T-helper 1 cell (primary cell): Measurements from ENCODE around the gene MEGF11.

Source experiments
- DNase-seq, 5 donors: peaks; one replicate each; pipeline ENCODE4 v3.0.0-alpha.2; 2012 to 2020

Gene MEGF11

DNA sequence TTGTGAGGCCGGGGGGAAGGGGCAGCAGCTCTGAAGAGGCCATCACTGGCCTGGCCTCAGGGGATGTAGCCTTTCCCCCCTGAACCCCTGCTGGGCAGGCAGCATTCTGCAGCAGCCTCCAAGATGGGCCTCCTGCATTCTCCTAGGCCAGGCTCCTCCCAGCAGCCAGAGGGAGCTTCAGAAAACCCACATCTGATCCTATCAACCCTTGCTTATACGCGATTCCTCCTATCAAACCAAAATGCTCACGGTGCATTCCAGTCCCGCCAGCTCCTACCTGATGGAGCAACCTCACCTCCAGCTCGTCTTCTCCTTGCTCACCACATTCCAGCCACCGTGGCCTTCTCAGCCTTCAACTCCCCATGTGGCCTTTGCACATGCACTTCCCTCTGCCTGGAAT is 85.7 kb downstream of the MEGF11 start:
- DNase-seq: no peak

DNA sequence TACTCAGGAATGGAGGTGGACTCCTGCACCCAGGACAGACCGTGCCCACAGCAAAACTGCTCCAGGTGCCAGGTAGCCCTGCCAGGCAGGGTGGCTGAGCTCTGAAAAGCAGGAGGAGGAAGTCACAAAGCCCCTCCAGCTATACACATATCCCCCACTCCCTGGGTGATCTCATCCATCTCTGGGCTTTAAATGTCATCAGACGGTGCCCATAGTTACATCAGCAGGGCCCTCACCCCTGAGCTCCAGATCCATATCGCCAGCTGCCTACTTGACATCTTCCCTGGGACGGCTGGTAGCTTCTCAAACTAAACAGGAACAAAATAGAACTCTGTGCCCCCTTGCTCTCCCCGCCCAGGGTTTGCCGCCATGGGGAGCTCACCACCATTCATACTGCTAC is 87.7 kb downstream of the MEGF11 start:
- DNase-seq: no peak

DNA sequence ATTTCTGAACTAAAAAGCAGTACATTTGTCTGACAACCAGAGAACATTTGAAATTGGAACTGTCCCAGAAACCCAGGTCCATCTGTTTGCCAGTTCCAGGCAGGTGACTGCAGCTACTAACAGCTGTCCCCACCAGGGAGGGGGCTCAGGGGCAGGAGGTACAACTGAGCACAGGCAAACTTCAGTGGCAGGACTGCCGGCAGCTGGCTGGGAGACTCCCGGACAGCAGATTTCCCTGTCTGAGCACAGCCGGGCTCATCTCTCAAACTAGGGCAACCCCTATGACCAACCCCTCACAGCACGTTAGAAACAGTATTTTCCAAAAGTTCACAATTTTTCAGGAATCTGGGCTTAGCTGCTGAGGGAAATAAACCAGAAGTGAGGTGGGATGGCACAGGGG is 88.8 kb downstream of the MEGF11 start:
- DNase-seq: no peak

DNA sequence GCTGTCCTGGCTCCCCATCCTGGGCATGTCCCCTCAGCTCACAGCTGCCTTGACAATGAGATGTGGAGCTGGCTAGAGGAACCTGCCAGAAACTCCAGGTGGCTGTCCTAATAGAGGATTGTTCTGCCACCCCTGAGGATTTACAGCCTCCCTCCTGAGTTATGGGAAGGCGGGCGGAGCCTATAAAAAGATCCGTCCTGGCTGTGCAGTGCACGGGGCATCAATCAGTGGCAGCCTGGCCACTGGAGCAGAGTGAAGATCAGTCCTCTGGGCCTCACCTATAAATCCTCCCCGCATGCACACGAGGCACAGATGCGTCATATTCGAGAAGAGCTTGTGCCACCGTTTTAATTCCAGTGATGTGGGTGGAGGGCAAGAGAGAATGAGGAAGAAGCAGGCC is 90.0 kb downstream of the MEGF11 start:
- no peak for DNase-seq

DNA sequence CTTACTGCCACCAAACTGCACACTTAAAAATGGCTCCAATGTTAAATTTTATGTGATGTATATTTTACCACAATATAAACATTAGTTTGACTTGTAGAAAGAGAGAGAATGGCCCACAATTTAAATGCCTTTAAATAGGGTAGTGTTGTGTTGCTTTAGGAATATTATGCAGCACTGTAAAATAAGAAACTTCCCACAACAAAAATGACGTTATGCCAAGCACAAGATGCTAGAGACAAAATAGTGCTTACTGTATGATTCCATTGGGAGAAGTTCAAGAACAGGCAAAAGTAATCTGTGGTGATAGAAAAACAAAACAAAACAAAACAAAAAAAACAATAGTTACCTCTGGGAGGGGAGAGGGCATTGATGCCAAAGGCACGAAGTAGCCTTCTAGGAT is 91.3 kb downstream of the MEGF11 start:
- no peak for DNase-seq

DNA sequence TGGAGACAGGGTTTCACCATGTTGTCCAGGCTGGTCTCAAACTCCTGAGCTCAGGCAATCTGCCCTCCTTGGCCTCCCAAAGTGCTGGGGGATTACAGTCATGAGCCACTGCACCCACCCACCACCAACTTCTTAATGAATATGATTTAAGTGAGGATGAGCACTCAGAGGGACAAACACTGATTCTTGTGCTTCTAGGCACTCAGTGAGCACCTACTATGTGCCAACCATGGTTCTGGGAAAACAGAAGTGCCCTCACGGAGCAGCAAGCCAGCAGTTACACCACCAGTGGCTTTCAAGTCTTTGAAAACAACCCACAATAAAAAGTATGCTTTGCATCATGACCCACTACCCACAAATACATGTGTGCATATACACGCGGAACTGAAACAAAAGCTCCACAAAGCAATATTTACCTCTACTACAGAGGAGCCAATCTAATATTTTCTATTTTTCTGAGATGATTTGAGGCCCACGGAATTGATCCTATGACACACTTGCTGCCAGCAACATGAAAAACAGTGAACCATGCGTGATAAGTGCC is 91.9 kb downstream of the MEGF11 start:
- no peak for DNase-seq

DNA sequence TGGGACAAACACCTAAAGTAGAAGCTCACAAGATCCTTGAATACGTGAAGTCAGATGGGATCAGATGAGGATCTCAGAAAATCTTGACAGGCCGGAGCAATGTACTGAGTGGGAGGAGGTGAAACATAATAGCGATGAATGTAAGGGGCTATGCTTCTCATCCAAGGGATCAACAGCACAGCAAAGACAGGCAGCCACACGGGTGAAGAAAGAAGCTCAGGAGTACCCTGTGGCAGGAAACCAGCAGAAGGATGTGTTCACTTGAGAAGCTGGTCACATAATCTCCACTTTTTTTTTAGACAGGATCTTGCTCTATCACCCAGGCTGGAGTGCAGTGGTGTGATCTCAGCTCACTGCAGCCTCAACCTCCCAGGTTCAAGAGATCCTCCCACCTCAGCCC is 92.4 kb downstream of the MEGF11 start:
- no peak for DNase-seq

DNA sequence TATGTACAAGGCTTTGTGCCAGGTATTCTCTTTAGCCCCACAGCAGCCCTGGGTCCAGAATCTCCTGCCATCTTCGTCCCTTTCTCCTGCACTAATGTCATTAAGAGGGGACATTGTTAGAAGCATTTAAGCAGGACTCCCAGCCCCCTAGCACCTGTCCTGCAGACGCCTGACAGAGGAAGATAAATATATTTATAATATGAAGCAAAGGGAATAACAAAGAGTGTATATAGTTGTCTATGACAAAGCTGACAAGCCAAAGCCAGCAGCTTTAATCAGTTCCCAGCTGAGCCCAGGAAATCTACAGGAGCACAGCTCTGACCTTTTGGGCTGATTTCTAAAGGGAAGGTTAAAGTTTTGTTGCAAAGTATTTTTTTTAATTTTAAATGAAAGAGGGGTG is 96.0 kb downstream of the MEGF11 start:
- DNase-seq: no peak

DNA sequence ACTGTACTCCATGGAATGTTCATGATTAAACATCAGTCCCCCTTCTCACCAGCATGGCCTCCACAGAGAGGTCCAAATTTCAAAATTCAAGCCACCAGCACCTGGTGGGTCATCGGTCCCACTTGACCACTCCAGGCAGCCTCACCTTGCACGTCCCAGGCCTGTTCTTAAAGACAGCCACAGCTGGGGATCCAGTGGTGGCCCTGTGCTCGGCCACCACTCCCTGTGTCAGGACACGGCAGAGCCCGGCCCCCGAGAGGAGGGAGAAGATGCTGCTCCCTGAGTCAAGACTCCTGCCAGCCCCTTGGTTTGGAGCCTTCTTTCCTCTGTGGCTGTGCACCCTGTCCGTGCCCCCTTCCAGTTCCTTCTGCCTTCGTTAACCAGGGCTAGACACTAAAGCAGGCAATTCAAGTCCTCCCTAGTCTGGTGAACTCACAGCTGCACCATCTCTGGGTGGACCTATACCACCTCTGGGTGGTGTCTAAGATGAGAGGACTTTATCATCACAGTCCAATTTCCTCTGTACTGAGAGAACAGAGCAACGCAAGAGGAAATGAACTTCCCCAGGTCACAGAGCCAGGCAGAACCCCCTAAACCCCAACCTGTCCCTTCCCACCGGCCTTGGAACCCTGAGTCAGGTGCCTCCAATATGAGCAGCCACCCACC is 97.1 kb downstream of the MEGF11 start:
- no peak for DNase-seq

DNA sequence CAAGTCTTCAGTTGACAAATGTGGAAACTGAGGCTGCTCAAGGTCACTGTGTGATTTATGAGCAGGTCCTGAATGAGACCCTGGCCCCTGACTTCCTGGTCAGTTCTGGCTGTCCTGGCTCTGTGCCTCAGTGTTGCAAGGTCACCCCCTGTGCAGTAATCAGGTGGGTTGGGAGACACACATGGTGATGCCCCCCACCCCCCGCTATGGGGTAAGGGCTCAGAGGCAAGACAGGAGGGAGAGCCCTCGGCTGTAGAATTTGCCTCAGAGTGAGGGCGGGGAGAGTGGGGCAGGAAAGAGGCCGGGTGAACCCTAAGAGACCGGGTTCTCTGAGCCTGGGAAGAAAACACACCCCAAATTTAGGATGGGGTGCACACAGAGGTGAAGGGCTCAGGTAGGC is 98.5 kb downstream of the MEGF11 start:
- DNase-seq: no peak

DNA sequence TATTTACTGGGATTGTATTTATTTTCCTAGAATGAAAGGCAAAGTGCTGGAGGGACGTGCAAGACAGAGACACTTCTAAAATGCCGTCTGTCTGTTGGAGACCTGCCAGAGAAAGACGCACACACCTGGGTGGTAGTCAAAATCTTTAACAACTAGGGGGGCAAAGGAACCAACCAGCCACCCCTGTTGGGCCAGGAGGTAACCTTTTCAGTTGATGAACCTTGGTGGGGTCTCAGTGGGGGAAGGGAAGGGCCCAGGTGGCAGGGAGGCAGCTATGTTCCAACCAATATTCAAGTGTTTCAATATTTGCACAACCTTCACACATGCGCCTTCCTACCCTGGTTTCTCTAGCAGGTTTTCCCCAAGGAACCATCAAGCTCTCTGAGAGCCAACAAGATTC is 99.0 kb downstream of the MEGF11 start:
- DNase-seq: no peak

DNA sequence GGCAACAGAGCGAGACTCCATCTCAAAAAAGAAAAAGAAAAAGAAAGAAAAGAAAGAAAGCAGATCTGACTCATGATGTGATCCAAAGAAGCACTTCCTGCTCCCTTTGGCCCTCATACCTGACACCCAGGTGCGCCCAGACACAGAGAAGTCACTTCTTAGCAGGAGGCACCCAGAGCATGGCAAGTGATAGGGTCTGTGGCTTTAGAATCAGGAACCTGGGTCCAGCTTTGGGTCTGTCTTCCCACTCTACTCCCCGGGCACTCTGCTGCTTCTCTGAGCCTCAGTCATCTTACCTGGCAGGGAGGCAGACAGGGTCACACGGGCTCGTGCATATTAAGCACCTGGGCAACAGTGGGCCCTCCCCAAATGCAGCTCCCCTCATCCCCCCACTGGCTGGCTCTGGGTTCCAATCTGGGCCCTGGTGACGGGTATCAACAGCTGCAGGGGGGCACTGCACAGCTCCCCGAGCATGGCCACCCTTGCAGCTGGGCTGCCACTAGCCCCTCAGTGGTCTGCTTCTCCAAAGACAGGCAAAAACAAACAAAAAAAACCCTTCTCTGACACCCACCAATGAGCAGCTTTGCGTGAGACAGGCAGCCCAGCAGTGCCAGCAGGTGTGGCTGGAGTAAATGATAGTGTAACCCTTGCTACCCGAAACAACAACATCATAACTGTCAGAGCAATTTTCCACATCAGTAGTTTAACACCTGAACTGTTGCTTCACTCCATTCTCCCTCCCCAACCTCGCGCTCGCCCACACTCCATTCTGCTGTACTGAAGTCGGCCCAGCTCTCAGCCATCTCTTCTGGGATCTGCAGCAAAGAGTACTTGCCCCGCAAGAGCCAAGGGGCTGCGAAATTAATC is 99.8 kb downstream of the MEGF11 start:
- DNase-seq: no peak

DNA sequence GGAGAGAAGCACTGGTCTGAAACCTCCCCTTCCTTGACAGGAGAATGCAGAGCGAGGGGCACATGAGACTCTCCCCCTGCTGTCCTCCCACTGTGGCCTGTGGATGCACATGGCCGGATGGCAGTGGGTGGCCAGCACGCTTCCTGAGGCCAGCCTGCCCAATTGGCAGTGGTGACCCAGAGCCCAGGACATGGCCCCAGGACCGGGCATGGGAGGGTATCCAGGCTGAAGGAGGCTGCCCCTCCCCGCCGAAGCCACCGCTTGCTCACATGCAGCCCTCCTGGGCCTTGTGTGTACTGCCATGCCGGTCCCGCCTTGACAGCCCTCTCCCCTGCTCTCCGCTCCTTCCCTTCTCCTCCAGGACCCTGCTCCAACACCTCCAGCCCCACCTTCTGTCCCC is 100.9 kb downstream of the MEGF11 start:
- no peak for DNase-seq

DNA sequence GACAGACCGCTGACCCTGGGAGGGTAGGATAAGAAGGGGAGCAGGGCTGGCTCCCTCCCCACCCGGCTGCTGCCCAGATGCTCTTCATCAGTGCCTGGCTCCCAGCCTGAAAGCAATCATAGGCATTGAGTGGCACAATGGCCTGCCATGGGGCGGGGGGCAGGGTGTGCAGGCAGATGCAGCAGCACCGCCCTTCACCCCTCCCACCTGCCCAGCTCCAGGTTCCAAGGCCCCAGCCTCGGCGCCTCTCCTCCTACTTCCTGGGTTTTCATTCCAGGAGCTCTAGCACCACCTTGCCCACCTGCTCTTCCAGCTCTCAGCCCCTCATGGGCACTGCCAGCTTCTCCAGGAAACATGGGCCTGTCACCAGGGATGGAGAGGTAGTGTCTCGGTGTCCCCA is 101.7 kb downstream of the MEGF11 start:
- DNase-seq: no peak

DNA sequence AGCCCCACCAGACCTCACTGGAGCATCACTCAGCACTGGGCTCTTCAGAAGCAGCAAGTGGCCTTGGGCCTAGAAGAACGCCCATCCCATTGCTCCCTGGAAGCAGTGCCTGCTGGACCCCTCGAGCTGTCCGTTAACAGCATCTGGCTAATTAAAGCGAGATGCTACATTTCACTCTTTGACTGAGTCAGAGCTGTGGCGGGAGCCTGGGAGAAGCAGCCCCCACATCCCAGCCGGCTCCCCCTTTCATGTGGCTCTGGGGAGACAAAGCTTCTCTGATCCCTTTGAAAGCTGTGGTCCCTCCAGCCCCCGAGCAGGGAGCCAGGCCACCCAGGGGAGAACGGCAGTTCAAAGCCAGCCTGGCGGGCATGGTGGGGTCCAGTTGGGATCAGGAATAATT is 103.7 kb downstream of the MEGF11 start:
- no peak for DNase-seq

DNA sequence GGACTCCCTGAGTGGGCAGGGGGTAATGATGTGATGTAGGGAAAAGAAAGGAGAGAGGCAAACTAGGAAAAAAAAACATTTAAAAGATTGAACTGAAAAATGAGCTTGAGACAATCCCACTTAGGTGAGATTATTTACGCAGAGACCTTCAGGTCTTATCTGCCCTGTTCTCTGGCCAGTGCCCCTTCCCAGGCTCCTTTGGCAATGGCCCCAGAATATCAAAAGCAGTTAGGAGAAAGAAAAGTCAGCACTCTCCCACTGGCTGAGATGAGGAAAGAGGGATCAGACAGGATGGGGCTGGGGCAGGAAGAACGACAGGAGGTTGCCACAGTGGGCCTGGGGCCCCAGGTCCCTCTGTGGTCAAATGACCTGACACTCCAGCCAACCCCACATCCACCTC is 105.4 kb downstream of the MEGF11 start:
- no peak for DNase-seq

DNA sequence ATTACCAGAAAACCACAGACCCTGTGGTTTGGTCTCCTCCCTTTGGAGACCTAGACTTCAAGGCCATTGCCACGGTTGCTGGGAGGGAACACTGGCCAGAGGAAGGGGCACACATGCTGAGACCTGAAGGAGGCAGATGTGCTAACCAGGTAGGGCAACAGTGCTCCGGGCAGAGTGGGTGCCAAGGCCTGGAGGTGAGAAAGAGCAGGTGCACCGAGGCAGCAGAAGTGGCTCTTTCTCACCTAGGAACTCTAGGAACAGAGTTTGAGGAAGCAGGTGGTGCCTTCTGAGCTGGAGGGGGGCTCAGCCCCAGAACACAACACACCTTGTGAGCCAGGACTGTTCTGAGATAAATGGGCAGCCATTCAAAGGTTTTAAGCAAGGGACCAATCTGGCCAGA is 106.1 kb downstream of the MEGF11 start:
- no peak for DNase-seq

DNA sequence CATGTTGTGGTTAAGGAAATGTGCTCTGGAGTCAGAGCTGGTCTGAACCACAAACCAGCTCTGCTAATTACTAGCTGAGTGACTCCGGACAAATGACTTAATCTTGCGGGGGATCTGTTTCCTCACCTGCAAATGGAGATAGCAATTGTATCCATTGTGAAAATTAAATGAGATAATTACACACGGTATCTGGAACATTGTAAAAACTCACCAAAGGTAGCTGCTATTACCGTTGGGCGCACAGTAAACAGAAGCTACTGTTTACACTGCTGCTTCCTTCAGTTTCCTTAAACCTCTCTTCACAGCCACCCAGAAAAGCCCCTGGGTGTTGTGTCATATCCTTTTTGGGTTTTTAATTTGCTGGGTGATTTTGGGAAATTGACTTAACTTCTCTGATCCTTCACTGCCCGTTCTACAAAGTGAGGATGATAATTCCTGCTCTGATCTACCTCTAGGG is 107.8 kb downstream of the MEGF11 start:
- DNase-seq: no peak

DNA sequence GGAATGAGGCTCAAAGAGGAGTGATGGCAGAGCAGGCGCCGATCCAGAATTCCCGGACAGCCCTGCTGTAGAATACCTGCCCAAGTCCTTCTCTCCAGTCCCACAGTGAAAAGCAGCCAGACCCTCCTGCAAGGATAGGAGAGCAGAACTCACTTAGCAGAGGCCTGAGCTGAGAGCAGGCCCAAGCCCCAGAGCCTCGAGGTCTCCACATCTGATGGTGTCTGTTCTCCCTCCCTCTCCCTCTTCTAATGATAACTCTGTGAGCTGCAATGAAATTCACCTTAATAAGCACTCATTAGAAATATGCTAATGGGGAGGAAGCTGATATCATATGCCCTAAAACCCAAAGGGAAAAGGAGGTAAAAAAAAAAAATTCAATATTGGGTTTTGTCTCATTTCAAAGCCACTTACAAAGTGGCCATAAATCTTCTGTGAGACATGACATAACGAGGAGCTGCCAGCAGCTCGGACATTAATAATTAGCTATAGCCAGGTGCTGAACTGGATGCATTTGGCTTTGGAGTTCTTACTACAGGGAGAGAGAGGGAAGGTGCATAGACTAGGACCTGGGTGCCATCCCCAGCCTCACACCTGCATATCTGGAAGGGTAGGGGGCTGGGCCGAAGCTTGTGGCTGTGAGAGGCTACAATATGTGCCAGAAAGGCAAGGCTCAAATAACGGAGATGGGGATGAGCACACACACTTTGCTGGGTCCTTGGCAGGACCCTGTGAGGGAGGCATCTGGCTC is 108.4 kb downstream of the MEGF11 start:
- no peak for DNase-seq

DNA sequence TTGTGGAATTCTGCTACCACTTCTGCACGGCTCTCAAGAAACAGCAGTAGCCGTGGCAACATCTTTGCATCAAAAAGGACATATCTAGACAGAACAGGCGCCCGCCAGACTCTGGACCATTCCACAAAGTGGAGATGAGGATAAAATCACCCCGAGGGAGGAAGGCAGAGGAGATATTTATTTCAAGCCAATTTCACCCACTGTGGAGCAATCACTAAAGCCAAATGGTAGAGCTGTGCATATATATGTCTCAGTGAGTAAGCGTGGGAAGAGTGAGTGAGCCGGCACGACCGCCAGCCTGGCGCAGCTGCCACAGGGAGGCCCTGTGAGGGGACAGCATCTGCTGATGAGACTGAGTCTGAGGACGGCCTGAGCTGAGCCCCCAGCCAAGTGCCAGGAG is 111.3 kb downstream of the MEGF11 start:
- DNase-seq: no peak

DNA sequence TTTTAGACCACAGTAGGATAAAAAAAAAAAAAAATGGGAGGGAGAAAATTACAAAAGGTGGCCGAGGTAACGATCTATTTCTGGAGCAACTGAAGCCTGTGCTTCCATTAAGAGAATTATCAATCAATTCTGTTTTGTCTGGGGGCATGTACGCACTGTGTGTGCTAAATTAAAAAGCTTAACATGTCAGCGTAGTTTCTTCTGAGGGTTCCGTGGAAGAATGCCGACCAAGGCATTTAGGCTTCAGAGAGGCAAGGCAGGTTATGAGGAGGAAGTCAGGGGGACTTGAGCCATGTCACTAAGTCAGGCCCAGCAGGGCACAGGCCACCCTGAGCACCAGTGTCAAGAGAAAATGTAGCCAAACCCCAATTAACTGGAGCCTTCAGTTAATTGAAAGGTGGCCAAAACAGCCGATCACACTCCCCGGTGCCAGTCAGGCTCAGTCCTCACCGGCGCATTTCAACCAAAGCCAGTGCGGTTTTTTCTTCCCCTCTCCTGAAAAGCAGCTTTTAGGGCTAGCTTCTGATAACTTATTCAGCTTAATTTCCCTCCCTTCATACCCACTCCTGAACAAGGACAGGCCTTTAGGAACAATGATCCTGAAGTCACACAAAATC is 113.9 kb downstream of the MEGF11 start:
- DNase-seq: no peak

DNA sequence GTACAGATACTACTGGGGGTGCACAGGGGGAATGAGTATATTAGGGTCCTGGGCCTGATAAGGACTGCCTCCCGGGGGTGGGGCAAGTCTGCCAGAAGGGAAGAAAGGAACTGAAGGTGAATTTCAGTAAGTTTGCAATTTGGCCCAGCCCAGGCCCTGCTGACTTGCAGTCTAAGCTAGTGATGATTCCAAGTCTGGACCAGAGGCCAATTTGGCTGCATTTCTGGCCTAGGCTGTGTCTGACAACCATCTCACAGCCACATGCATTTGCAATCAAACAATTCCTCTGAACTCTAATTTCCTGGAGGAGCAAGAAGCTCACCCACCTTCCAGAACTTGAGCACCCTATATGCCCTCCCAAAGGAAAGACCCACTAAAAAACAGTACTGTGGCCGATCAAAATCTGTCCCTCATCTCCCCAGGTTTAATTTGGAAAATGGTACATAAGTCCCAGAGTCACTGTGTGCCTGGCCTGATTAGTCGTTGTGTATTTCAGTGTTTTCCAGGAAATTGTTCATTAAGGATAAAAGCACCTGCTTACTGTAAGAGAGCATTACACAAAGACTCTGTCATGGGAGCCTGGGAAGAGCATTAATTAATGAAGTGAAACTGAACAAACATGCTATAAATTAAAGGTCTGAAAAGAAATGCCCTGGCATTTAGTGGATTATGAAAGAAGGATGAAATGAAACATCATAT is 114.5 kb downstream of the MEGF11 start:
- no peak for DNase-seq
